Urinary bladder (tissue), 4 donors: Measurements from ENCODE around the gene NFIC. TPM values are rescaled to one million over a fixed set of nuclear protein-coding genes. Genes with fewer than 3 reads are reported as not detected.
"Not testable (repeated sequence)": the region's sequence is repeated elsewhere in the genome, so short reads cannot be mapped to it uniquely, and the experiment has no call there.

Experiments
- DNase-seq: peaks from one replicate; pipeline ENCODE4 v3.0.0-alpha.2; 2015; ENCODE audit errors: extremely low spot score
- H3K27ac ChIP-seq: one replicate; pipeline ENCODE4 v1.5.1; 2013; ENCODE audit warnings: low read depth, mild to moderate bottlenecking, moderate library complexity
- H3K36me3 ChIP-seq: one replicate; pipeline ENCODE4 v1.6.1; 2013; ENCODE audit warnings: mild to moderate bottlenecking, moderate library complexity; ENCODE audit not compliant: insufficient read depth
- H3K4me1 ChIP-seq: one replicate; pipeline ENCODE4 v1.6.1; 2013; ENCODE audit warnings: mild to moderate bottlenecking, moderate library complexity; ENCODE audit not compliant: insufficient read depth
- H3K4me3 ChIP-seq: one replicate; pipeline ENCODE4 v1.5.1; 2013; ENCODE audit warnings: low read depth, low read length
- WGBS: extraction: QIAGEN DNeasy Blood & Tissue Kit; methylation state at CpG from one replicate; pipeline ENCODE4 v1.1.7; 2013; 5-methylcytosine and 5-hydroxymethylcytosine counted together
- polyA plus RNA-seq: library from polyadenylated mRNA; stranded (reverse); fragments of 200-250 nt; gene quantifications from one replicate; pipeline ENCODE4 v1.2.3, GENCODE V29; 2013
- total RNA-seq: library from RNA; depleted of rRNA; stranded (reverse); fragments of >200 nt; gene quantifications from one replicate; pipeline ENCODE4 v1.2.3, GENCODE V29; 2014
- donor health status: healthy with polysubstance abuse.
- donor health status: healthy.

Gene NFIC
- total and polyA plus RNA-seq, 2 donors, result 26.4 to 112 TPM

DNA sequence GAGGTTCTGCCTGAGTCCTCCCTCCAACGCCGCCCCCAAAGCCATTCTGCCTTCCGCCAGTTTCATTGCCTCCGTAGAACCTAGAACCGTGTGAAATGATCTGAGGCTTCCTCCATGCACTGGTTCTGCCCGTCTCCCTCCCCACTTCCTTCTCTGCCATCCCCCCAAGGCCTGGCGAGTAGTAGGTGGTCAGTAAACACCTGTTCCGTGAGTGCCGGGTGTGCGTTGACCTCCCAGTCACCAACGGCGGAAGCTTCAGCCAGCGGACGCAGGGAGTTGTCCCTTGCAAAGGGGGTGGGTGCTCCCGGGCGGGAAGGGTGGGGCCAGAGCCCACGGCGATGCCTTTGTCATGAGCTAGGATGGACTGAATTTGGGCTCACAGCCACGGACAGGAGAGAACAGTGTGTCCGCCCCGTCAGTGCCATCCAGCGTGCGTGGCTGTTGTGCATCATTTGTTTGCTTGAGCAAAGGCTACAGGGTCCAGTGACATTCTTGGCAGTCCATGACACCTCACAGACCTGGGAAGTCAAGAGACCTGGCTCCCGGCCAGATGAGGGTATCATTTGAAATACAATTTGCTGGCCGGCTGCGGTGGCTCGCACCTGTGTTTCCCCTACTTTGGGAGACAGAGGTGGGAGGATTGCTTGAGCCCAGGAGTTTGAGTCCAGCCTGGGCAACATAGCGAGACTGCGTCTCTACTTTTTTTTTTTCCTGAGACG lies 43.1 kb downstream of the NFIC start:
- Histone ChIP-seq H3K36me3 (no peaks in the 10 kb centered on the region), H3K4me1 (no peaks in the 10 kb centered on the region), H3K4me3 (no peak overlapping the region), H3K27ac (peak overlapping the region; percentile 61)
- no peak for DNase-seq
- WGBS, result 44% methylated on average over 30 of the region's 30 CpGs

GRCh38 chr19:3411636-3412035 lies 45.3 kb downstream of the NFIC start:
- H3K36me3 ChIP-seq, result no peaks in the 10 kb centered on the region
- H3K4me3 ChIP-seq, result no peak overlapping the region
- no peaks in the 10 kb centered on the region for H3K4me1 ChIP-seq
- H3K27ac ChIP-seq, result no peak overlapping the region
- DNase-seq, result no peak
- WGBS, result 71% methylated on average over 13 of the region's 13 CpGs

DNA sequence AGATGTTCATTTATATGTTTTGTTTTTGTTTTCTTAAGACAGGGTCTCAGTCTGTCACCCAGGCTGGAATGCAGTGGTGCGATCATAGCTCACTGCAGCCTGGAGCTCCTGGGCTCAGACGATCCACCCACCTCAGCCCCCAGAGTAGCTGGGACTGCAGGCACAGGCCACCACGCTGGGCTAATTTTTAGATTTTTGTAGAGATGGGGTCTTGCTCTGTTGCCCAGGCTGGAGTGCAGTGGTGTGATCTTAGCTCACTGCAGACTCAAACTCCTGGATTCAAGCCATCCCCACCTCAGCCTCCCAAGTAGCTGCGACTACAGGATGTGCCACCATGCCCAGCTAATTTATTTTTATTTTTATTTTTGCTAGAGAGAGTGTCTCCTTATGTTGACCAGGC lies 45.7 kb downstream of the NFIC start:
- no peaks in the 10 kb centered on the region for H3K4me1 ChIP-seq
- WGBS, result 73% methylated on average over 4 of the region's 4 CpGs
- no peak overlapping the region for H3K27ac ChIP-seq
- no peak for DNase-seq
- no peak overlapping the region for H3K4me3 ChIP-seq
- H3K36me3 ChIP-seq, result no peaks in the 10 kb centered on the region

GRCh38 chr19:3413796-3414327 lies 47.5 kb downstream of the NFIC start:
- DNase-seq, result no peak
- 54% methylated on average over 13 of the region's 13 CpGs for WGBS
- H3K36me3 ChIP-seq, result no peaks in the 10 kb centered on the region
- H3K4me1 ChIP-seq, result no peaks in the 10 kb centered on the region
- no peak overlapping the region for H3K4me3 ChIP-seq
- no peak overlapping the region for H3K27ac ChIP-seq

- Histone ChIP-seq H3K4me1 (no peaks in the 10 kb centered on the region), H3K27ac (no peak overlapping the region), H3K4me3 (no peak overlapping the region), H3K36me3 (no peaks in the 10 kb centered on the region)
- no peak for DNase-seq
- WGBS, result 86% methylated on average over 5 of the region's 5 CpGs
Observed at GRCh38 chr19:3415695-3416094, 49.3 kb downstream of the NFIC start.

GRCh38 chr19:3420244-3420755 lies 53.9 kb downstream of the NFIC start:
- H3K27ac ChIP-seq, result no peak overlapping the region
- WGBS, result 93% methylated on average over 11 of the region's 11 CpGs
- no peak overlapping the region for H3K4me3 ChIP-seq
- no peak for DNase-seq
- no peaks in the 10 kb centered on the region for H3K4me1 ChIP-seq
- no peaks in the 10 kb centered on the region for H3K36me3 ChIP-seq

DNA sequence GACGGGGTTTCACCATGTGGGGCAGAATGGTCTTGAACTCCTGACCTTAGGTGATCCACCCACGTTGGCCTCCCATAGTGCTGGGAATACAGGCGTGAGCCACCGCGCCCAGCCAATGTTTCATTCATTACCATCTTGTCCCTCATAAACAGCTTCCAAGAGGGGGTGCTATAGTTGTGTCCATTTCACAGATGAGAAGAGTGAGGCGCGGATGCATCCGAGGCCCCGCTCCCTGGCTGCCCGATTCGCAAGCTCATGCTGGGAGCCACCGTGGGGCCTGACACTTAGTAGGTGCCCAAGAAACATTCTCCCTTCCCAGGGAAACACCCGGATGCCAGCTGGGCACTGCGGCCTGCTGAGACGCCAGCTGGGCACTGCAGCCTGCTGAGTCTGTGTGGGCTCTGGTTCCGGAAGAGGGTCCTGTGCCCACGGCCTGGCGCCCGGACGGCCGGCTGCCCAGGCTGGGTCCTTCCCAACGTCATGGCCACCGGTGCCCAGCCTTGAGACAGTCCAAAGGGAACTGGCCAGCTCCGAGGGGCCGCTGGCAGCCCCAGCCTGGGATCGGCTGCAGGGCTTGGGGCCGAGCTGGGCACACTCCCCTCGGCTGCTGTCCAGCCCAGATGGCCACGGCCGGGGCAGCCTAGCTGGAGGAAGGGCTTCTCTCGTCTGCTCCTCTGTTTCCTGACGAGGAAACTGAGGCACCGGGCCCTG lies 54.7 kb downstream of the NFIC start:
- Histone ChIP-seq H3K4me1 (no peaks in the 10 kb centered on the region), H3K36me3 (no peaks in the 10 kb centered on the region), H3K4me3 (no peak overlapping the region), H3K27ac (no peak overlapping the region)
- DNase-seq, result no peak
- WGBS, result 93% methylated on average over 33 of the region's 33 CpGs

- H3K27ac ChIP-seq, H3K4me1 ChIP-seq: not testable (repeated sequence)
- whole genome bisulfite sequencing, result 95% methylated on average over 12 of the region's 12 CpGs
Observed at GRCh38 chr19:3421656-3422055, 55.3 kb downstream of the NFIC start.

GRCh38 chr19:3423183-3423829 lies 56.9 kb downstream of the NFIC start:
- DNase-seq, result no peak
- H3K36me3 ChIP-seq, result no peaks in the 10 kb centered on the region
- peak overlapping the region; percentile 46 for H3K27ac ChIP-seq
- H3K4me1 ChIP-seq, result no peaks in the 10 kb centered on the region
- 42% methylated on average over 29 of the region's 29 CpGs for WGBS
- H3K4me3 ChIP-seq, result no peak overlapping the region

More at GRCh38 chr19:3421656-3422055, 55.3 kb downstream of the NFIC start:
- H3K36me3 ChIP-seq, H3K4me3 ChIP-seq, DNase-seq: not testable (repeated sequence)

- WGBS, result 88% methylated on average over 9 of the region's 9 CpGs
- H3K36me3 ChIP-seq, result no peaks in the 10 kb centered on the region
- H3K27ac ChIP-seq, result no peak overlapping the region
- no peaks in the 10 kb centered on the region for H3K4me1 ChIP-seq
- no peak overlapping the region for H3K4me3 ChIP-seq
- DNase-seq, result no peak
Observed at GRCh38 chr19:3426433-3426832, 60.0 kb downstream of the NFIC start.

- not testable (repeated sequence) for H3K4me1 ChIP-seq, H3K4me3 ChIP-seq, DNase-seq, H3K36me3 ChIP-seq
- H3K27ac ChIP-seq, result peak overlapping the region; percentile 85
- 64% methylated on average over 5 of the region's 5 CpGs for WGBS
Observed at GRCh38 chr19:3430366-3430680, 63.9 kb downstream of the NFIC start.

DNA sequence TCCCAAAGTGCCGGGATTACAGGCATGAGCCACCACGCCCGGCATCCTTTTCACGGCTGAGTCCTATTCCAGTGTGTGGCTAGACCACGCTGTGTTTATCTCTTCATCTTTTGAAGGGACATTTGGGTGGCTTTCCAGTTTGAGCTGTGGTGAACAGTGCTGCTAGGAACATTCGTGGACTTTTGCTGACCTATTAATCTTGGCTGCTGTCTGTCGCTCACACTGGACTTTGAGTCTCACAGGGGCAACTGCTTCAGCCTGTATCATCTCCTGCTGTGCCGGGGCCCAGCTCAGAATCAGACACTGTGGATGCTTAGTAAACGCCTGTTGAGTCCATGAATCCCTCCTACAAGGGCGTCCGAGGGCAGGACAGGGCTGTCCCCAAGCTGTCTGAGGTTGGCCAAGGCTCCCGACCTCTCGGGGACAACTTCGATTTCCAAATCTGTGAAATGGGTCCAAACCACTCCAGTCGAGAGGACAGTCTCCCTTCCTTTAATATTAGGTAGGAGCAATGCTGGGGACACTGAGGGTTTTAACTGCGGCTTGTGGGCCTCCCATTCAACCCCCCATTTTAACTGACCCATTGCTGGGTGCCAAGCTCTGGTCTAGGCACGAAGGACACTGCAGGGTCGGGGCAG lies 65.5 kb downstream of the NFIC start:
- H3K4me1 ChIP-seq, result no peaks in the 10 kb centered on the region
- no peaks in the 10 kb centered on the region for H3K36me3 ChIP-seq
- H3K4me3 ChIP-seq, result no peak overlapping the region
- H3K27ac ChIP-seq, result no peak overlapping the region
- no peak for DNase-seq
- 91% methylated on average over 18 of the region's 18 CpGs for WGBS

DNA sequence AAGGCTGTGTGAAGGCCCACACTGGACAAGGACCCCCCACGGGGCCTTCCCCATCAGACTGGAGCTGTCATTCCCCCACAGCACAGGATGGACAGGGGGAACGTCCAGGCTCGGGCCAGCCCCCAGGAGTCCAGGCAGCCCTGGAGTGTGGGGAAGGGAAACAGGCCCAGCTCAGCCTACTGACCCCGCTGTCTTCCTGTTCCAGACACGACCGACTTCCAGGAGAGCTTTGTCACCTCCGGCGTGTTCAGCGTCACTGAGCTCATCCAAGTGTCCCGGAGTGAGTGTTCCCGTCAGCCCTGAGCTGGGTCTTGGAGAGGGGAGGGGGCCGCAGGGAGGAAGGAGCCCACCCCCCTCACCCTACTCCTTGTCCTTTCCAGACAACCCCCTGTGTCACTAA lies 66.9 kb downstream of the NFIC start:
- 72% methylated on average over 12 of the region's 12 CpGs for WGBS
- Histone ChIP-seq H3K27ac (peak overlapping the region; percentile 31), H3K36me3 (no peaks in the 10 kb centered on the region), H3K4me3 (no peak overlapping the region), H3K4me1 (no peaks in the 10 kb centered on the region)
- no peak for DNase-seq
